Measurements from ENCODE around the gene CKMT1A. TPM values are rescaled to one million over a fixed set of nuclear protein-coding genes. Genes with fewer than 3 reads are reported as not detected.

Gene CKMT1A
- 2.5 to 4.1 TPM (median 2.7 TPM) in 5 replicates for total RNA-seq (2022; extraction: Qiagen RNA extraction)

DNA sequence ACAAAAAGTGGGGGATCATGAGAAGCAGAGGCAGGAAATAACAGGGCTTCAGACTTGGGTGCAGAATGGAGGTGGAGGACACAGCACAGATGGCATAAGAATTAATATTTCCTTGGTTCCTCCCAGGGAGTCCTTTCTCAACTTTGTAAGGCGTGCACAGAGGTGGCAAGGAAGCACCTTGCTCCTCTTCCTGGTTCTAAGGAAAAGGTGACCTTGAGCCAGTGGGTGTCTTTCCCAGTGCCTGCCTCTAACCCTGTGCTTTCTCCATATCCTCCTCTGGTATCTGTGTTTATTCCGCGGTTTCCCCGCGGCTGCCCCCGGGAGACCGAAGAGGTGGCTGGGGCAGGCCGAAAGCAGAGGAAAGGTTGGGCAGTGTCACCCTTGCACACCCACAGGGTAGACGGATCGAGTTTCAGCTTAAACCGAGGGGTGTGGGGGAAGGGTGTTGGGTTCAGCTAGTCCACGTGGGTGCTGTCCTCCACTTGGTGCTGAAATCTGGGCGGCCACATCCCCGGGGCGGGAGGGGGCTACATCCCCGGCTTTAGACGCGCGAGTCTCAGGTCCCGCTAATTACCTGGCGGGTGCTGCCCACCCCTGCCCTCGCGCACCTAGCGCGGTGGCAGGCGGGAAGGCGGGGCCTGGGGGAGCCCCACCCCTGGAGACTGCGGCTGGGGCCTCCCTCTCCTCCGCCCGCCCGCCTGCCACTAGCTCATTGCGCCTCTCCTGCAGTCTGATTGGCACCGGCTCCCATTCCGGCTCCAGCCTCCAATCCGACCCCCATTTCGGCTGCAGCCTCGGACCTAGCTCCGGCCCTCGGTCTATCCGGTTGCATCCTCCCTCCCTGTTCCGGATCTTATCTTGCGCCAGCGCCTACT is at the start of gene CKMT1A:
Gene CKMT1A, plus strand, starts transcription at position 712 of the 875 bp plus-strand sequence. CDS start 192 bp downstream, outside the sequence.

DNA sequence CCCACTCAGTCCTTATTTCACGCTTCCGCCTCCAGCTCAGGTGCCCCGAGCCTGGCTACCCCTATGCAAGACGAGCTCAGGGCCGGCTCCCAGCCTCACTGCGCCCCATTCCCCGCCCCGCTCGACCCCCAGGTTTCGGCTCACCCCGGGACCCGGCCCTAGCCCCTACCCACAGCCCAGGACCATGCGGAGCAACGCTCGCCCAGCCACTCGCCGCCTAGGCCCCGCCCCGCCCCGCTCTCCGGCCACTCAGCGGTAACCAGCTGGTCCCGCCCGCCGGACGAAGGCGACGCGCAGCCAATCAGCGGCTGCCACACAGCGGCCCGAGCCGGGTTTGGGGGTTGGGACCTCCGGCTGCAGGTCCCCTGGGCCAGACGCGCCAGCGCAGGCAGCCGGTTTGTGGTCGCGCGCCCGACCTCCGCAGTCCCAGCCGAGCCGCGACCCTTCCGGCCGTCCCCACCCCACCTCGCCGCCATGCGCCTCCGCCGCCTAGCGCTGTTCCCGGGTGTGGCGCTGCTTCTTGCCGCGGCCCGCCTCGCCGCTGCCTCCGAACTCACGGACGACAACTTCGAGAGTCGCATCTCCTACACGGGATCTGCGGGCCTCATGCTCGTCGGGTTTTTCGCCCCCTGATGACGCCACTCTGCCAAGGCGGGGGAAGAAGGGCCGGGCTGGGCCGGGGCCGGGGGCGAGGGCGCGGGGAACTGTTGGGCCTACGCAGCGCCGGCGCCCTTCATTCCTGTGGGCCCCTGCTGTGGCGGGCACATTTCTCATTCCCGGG is 44.8 kb upstream of the CKMT1A start, which contains the start of gene CATSPER2:
Gene CATSPER2, minus strand, starts transcription at position 196 of the 781 bp plus-strand sequence. CDS start 783 bp downstream, outside the sequence.

DNA sequence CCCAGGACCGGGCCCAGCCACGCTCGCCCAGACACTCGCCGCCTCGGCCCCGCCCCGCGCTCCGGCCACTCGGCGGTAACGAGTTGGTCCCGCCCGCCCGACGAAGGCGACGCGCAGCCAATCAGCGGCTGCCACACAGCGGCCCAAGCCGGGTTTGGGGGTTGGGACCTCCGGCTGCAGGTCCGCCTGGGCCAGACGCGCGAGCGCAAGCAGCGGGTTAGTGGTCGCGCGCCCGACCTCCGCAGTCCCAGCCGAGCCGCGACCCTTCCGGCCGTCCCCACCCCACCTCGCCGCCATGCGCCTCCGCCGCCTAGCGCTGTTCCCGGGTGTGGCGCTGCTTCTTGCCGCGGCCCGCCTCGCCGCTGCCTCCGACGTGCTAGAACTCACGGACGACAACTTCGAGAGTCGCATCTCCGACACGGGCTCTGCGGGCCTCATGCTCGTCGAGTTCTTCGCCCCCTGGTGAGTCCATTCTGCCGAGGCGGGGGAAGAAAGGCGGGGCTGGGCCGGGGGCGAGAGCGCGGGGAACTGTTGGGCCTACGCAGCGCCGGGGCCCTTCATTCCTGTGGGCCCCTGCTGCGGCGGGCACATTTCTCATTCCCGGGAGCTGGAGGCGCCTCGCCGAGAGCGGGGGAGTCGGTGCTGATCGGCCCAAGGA is 52.7 kb downstream of the CKMT1A start, which contains the start of gene PDIA3:
Gene PDIA3, plus strand, starts transcription at position 194 of the 658 bp plus-strand sequence. Its CDS starts 102 bp downstream, at position 296.

Other genes starting within 250 kb of the CKMT1A start
- 16.0 to 21.6 TPM (median 20.2 TPM) in 5 replicates for gene TP53BP1, start 200.7 kb upstream of the CKMT1A start, total RNA-seq (2022; extraction: Qiagen RNA extraction)
- gene MAP1A, start 176.3 kb upstream of the CKMT1A start, total RNA-seq (2022; extraction: Qiagen RNA extraction): 0.69 to 0.88 TPM (median 0.76 TPM) in 5 replicates
- 5.5 to 7.9 TPM (median 6.6 TPM) in 5 replicates for gene PPIP5K1, start 103.7 kb upstream of the CKMT1A start, total RNA-seq (2022; extraction: Qiagen RNA extraction)
- gene CKMT1B, start 99.8 kb upstream of the CKMT1A start, total RNA-seq (2022; extraction: Qiagen RNA extraction): 3.1 to 4.2 TPM (median 3.8 TPM) in 5 replicates
- gene STRC, start 75.1 kb upstream of the CKMT1A start, total RNA-seq (2022; extraction: Qiagen RNA extraction): 0.06 to 0.16 TPM (median 0.07 TPM) in 3 of 5 replicates, not detected in the others
- gene CATSPER2, start 45.0 kb upstream of the CKMT1A start, total RNA-seq (2022; extraction: Qiagen RNA extraction): 0.49 to 1.8 TPM (median 0.81 TPM) in 5 replicates
- 286 to 370 TPM (median 345 TPM) in 5 replicates for gene PDIA3, start 52.6 kb downstream of the CKMT1A start, total RNA-seq (2022; extraction: Qiagen RNA extraction)
- 1.3 to 2.5 TPM (median 1.8 TPM) in 5 replicates for gene ELL3, start 83.1 kb downstream of the CKMT1A start, total RNA-seq (2022; extraction: Qiagen RNA extraction)
- gene SERF2, start 98.5 kb downstream of the CKMT1A start, total RNA-seq (2022; extraction: Qiagen RNA extraction): 459 to 728 TPM (median 704 TPM) in 5 replicates
- gene SERINC4, start 106.4 kb downstream of the CKMT1A start, total RNA-seq (2022; extraction: Qiagen RNA extraction): 0.05 to 0.12 TPM (median 0.06 TPM) in 4 of 5 replicates, not detected in the other
- 3.3 to 6.1 TPM (median 4.5 TPM) in 5 replicates for gene HYPK, start 106.7 kb downstream of the CKMT1A start, total RNA-seq (2022; extraction: Qiagen RNA extraction)
- 24.1 to 35.2 TPM (median 25.4 TPM) in 5 replicates for gene MFAP1, start 130.8 kb downstream of the CKMT1A start, total RNA-seq (2022; extraction: Qiagen RNA extraction)
- gene WDR76, start 133.1 kb downstream of the CKMT1A start, total RNA-seq (2022; extraction: Qiagen RNA extraction): 11.5 to 14.3 TPM (median 12.0 TPM) in 5 replicates